A549 (cell line): ENCODE data around the gene SUN1. TPM values are rescaled to one million over a fixed set of nuclear protein-coding genes. Genes with fewer than 3 reads are reported as not detected.

Source experiments
- ATAC-seq, 2 experiments: fragments of 200-7000 bp in 1 of 2; fragments of >200 bp in 1 of 2; cut with Nextera tagmentation in 1 of 2; cut with Tn5 transposase in 1 of 2; 3 replicates each; pipeline versions ENCODE4 v1.8.0 to v1.9.1; 2018 to 2020; ENCODE audit warnings: mild to moderate bottlenecking in 1 of 2, moderate library complexity in 1 of 2
- CTCF ChIA-PET: fragments of 300-600 bp; sonication (Branson Sonifier 250); formaldehyde crosslinking; extraction: SDS; loops from one replicate; lab custom pipeline; 2021; ENCODE audit warnings: antibody characterized with exemption, inconsistent platforms; lab: Yijun Ruan, JAX
- POLR2A ChIA-PET: fragments of 350-600 bp; formaldehyde crosslinking; extraction: SDS; loops from one replicate; lab custom pipeline; 2021; ENCODE audit warnings: antibody characterized with exemption, inconsistent platforms; lab: Yijun Ruan, JAX
- DNase-seq, 2 experiments: peaks; one replicate each; pipeline versions ENCODE4 v3.0.0 to v3.0.0-alpha.2; 2011 to 2016; ENCODE audit warnings: low read depth in 1 of 2, low spot score in 1 of 2
- FAIRE-seq: peaks from 2 replicates; lab custom pipeline; 2011; peaks lifted over from hg19 to GRCh38; lab: Jason Lieb, UNC
- H3K27ac ChIP-seq, 2 experiments: fragments of >200 bp; sonication (Bioruptor Twin); formaldehyde crosslinking; 3 replicates each; pipeline ENCODE4 v1.5.1; 2016 to 2017
- H3K4me1 ChIP-seq: fragments of >200 bp; sonication (Bioruptor Twin); formaldehyde crosslinking; 3 replicates; pipeline ENCODE4 v1.6.1; 2016
- H3K4me2 ChIP-seq: fragments of >200 bp; sonication (Bioruptor Twin); formaldehyde crosslinking; 3 replicates; pipeline ENCODE4 v1.6.1; 2016
- H3K4me3 ChIP-seq: fragments of >200 bp; sonication (Bioruptor Twin); formaldehyde crosslinking; 3 replicates; pipeline ENCODE4 v1.5.1; 2016
- H3K9me3 ChIP-seq: fragments of >200 bp; sonication (Bioruptor Twin); formaldehyde crosslinking; 3 replicates; pipeline ENCODE4 v1.6.1; 2016
- CBX2 ChIP-seq: fragments of 200-600 bp; sonication (generic); IDR thresholded peaks from 2 replicates; pipeline ENCODE4 v1.6.1; 2016; ENCODE audit warnings: low read depth, mild to moderate bottlenecking, borderline replicate concordance
- CBX8 ChIP-seq: fragments of 200-600 bp; sonication (generic); IDR thresholded peaks from 2 replicates; pipeline ENCODE4 v1.6.1; 2016
- CTCF ChIP-seq: fragments of >200 bp; sonication (Bioruptor Twin); formaldehyde crosslinking; IDR thresholded peaks from 3 replicates; pipeline ENCODE4 v1.5.1; 2016
- E2F6 ChIP-seq: IDR thresholded peaks from 2 replicates; pipeline ENCODE4 v1.6.1; 2012; ENCODE audit warnings: low read depth, borderline replicate concordance
- EHF ChIP-seq: fragments of 250-450 bp; sonication (Bioruptor Pico); IDR thresholded peaks from 2 replicates; pipeline ENCODE4 v1.5.0; 2020; ENCODE audit warnings: mild to moderate bottlenecking
- ESRRA ChIP-seq: fragments of 150-350 bp; IDR thresholded peaks from 2 replicates; pipeline ENCODE4 v1.6.1; 2014; ENCODE audit warnings: mild to moderate bottlenecking, low read length, borderline replicate concordance
- FOSL2 ChIP-seq, 2 experiments: fragments of 450-650 bp in 1 of 2; fragments of >200 bp in 1 of 2; sonication (Bioruptor Twin) in 1 of 2; formaldehyde crosslinking; IDR thresholded peaks; 2 replicates each; pipeline versions ENCODE4 v1.5.0 to v1.6.1; 2016 to 2020; ENCODE audit warnings: mild to moderate bottlenecking in 1 of 2, moderate library complexity in 1 of 2
- FOXS1 ChIP-seq: fragments of 250-450 bp; sonication (Bioruptor Pico); IDR thresholded peaks from 2 replicates; pipeline ENCODE4 v1.5.0; 2020; ENCODE audit warnings: mild to moderate bottlenecking, moderate library complexity
- HES2 ChIP-seq: fragments of >200 bp; sonication (Bioruptor Twin); formaldehyde crosslinking; IDR thresholded peaks from 2 replicates; pipeline ENCODE4 v1.6.1; 2016
- HEYL ChIP-seq: fragments of 250-450 bp; sonication (Bioruptor Pico); IDR thresholded peaks from 2 replicates; pipeline ENCODE4 v1.8.0; 2021; ENCODE audit warnings: mild to moderate bottlenecking, moderate library complexity
- HOXB5 ChIP-seq: fragments of 250-450 bp; sonication (Bioruptor Pico); IDR thresholded peaks from 2 replicates; pipeline ENCODE4 v1.5.0; 2020; ENCODE audit warnings: mild to moderate bottlenecking, moderate library complexity
- JUN ChIP-seq, 2 experiments: fragments of >200 bp; sonication (Bioruptor Twin); formaldehyde crosslinking; IDR thresholded peaks; 2 replicates in 1 of 2; 3 replicates in 1 of 2; pipeline ENCODE4 v1.6.1; 2016 to 2017
- KDM5A ChIP-seq: fragments of 200-600 bp; sonication (generic); IDR thresholded peaks from 2 replicates; pipeline ENCODE4 v1.6.1; 2016; ENCODE audit warnings: antibody characterized with exemption, mild to moderate bottlenecking
- MAFK ChIP-seq: fragments of 450-650 bp; IDR thresholded peaks from 2 replicates; pipeline ENCODE4 v1.6.1; 2014; ENCODE audit not compliant: partially characterized antibody
- MAX ChIP-seq: IDR thresholded peaks from 2 replicates; pipeline ENCODE4 v1.6.1; 2012
- MYC ChIP-seq: IDR thresholded peaks from 2 replicates; pipeline ENCODE4 v1.6.1; 2012; ENCODE audit warnings: mild to moderate bottlenecking, inconsistent platforms, low read length, improper control_type of control experiment, borderline replicate concordance
- POLR2A ChIP-seq: IDR thresholded peaks from 2 replicates; pipeline ENCODE4 v1.6.1; 2012; ENCODE audit warnings: mild to moderate bottlenecking, low read length
- RARB ChIP-seq: fragments of 250-450 bp; sonication (Bioruptor Pico); IDR thresholded peaks from 2 replicates; pipeline ENCODE4 v1.8.0; 2021; ENCODE audit warnings: mild to moderate bottlenecking, moderate library complexity
- SMC3 ChIP-seq: fragments of >200 bp; sonication (Bioruptor Twin); formaldehyde crosslinking; IDR thresholded peaks from 3 replicates; pipeline ENCODE4 v1.6.1; 2018; ENCODE audit warnings: inconsistent platforms
- SREBF2 ChIP-seq: fragments of 450-650 bp; IDR thresholded peaks from 2 replicates; pipeline ENCODE4 v1.6.1; 2014; ENCODE audit warnings: mild to moderate bottlenecking, moderate library complexity
- TFCP2L1 ChIP-seq: fragments of 250-450 bp; sonication (Bioruptor Pico); IDR thresholded peaks from 2 replicates; pipeline ENCODE4 v1.5.0; 2021; ENCODE audit warnings: mild to moderate bottlenecking
- ZC3H11A ChIP-seq: fragments of 450-650 bp; IDR thresholded peaks from 2 replicates; pipeline ENCODE4 v1.6.1; 2014; ENCODE audit warnings: antibody characterized with exemption, mild to moderate bottlenecking
- ZFP36 ChIP-seq: fragments of 450-650 bp; IDR thresholded peaks from 2 replicates; pipeline ENCODE4 v1.6.1; 2014; ENCODE audit warnings: borderline replicate concordance; ENCODE audit not compliant: partially characterized antibody
- WGBS: methylation state at CpG from one replicate; pipeline ENCODE4 v1.1.6; 2017; ENCODE audit errors: missing lambda C conversion rate; 5-methylcytosine and 5-hydroxymethylcytosine counted together
- polyA plus RNA-seq, 4 experiments: library from polyadenylated mRNA; depleted of rRNA in 3 of 4; stranded (reverse); fragments of >200 nt; fragmentation: RNase III in 1 of 4; extraction: RNeasy Plus Mini Kit Qiagen cat#74134 plus additional on column Dnase treatment in 1 of 4; gene quantifications; 2 replicates in 3 of 4; 3 replicates in 1 of 4; pipeline ENCODE4 v1.2.3, GENCODE V29; 2011 to 2017

SUN1 gene
- polyA plus RNA-seq, 2 of the 4 experiments (the other 2 are of a cell fraction): 60.7 to 130 TPM

- peak overlapping the region; percentile 92 for H3K4me2 ChIP-seq
- ChIA-PET POLR2A (no interaction called here), CTCF (interaction anchor here (0.6 to 2.0 kb wide), 2 partner anchors 162 to 182 kb away, joined by 5 to 6 read pairs; no protein-coding TSS in a partner anchor)
- TF ChIP-seq CBX8: no peak
- no peak for TF ChIP-seq RARB (CRISPR knock-in tag)
- no peak for DNase-seq
- H3K4me3 ChIP-seq: peak overlapping the region; percentile 41
- no peaks in the 10 kb centered on the region for H3K9me3 ChIP-seq
- no peak for FAIRE-seq
- no peak for ATAC-seq
- peak overlapping the region; percentile 63 to 83; a peak in 5 of 6 replicates for H3K27ac ChIP-seq
- 95% methylated on average over 26 of the region's 37 CpGs for WGBS
- peaks cover 23% of the 10 kb centered on the region for H3K4me1 ChIP-seq
Measured at GRCh38 chr7:903921-904755, 71.9 kb downstream of the SUN1 start.

- no peak for ATAC-seq
- CTCF ChIA-PET: interaction anchor here (2.0 kb wide), 1 partner anchor 161 kb away, joined by 6 read pairs; no protein-coding TSS in a partner anchor
- H3K4me1 ChIP-seq: peaks cover 23% of the 10 kb centered on the region
- 10% methylated on average over 9 of the region's 20 CpGs for WGBS
- peak overlapping the region; percentile 63 to 83; a peak in 5 of 6 replicates for H3K27ac ChIP-seq
- FAIRE-seq: no peak
- no peaks in the 10 kb centered on the region for H3K9me3 ChIP-seq
- no peak for TF ChIP-seq SMC3
- no peak for TF ChIP-seq FOSL2 (IDR thresholded peaks at IDR 0.05)
- TF ChIP-seq FOSL2 (CRISPR knock-in tag; IDR thresholded peaks at IDR 0.05): peak; percentile 45; the same call in 1 of the 2 replicates
- TF ChIP-seq, all 56 proteins: peak for 1
- no peak for DNase-seq
- peak overlapping the region; percentile 92 for H3K4me2 ChIP-seq
- POLR2A ChIA-PET: no interaction called here
- peak overlapping the region; percentile 41 for H3K4me3 ChIP-seq
Measured at GRCh38 chr7:904847-905246, 72.6 kb downstream of the SUN1 start.

GRCh38 chr7:906776-907157 lies 74.5 kb downstream of the SUN1 start:
- CTCF ChIA-PET: interaction anchor here (1.0 to 3.8 kb wide), 7 partner anchors 21 to 270 kb away, joined by 3 to 37 read pairs (median 7); no protein-coding TSS in a partner anchor

More at GRCh38 chr7:906776-907157, 74.5 kb downstream of the SUN1 start:
- ATAC-seq (peak; percentile 7 to 19; a peak in 5 of 6 replicates), FAIRE-seq (no peak), DNase-seq (peak in 1 of 2 experiments; percentile 55)
- POLR2A ChIA-PET: no interaction called here
- H3K9me3 ChIP-seq: no peaks in the 10 kb centered on the region
- H3K4me1 ChIP-seq: peaks cover 12% of the 10 kb centered on the region
- TF ChIP-seq MAFK (no peak), TFCP2L1 (no peak), KDM5A (no peak), ESRRA (no peak), EHF (CRISPR knock-in tag) (no peak), MYC (no peak), CBX8 (no peak), HES2 (no peak), CBX2 (no peak), MAX (no peak), CTCF (no peak), ZC3H11A (no peak), HEYL (CRISPR knock-in tag) (no peak), ZFP36 (no peak), FOXS1 (no peak), HOXB5 (CRISPR knock-in tag) (no peak), E2F6 (no peak), JUN (IDR thresholded peaks at IDR 0.05) (no peak), SREBF2 (no peak), POLR2A (no peak)
- no peak overlapping the region for H3K27ac ChIP-seq
- WGBS: 50% methylated on average over 8 of the region's 10 CpGs
- H3K4me2 ChIP-seq: no peak overlapping the region
- H3K4me3 ChIP-seq: no peak overlapping the region
